ENCODE data around the gene PARVG. TPM values are rescaled to one million over a fixed set of nuclear protein-coding genes. Genes with fewer than 3 reads are reported as not detected.

Gene PARVG
- total RNA-seq, 1 donor from 2014 or later: 65.9 TPM

GRCh38 chr22:44171561-44171960 is 9.2 kb upstream of the PARVG start:
- peaks cover 5% of the 10 kb centered on the region for H3K36me3 ChIP-seq
- no peak for TF ChIP-seq CTCF (IDR thresholded peaks at IDR 0.05)
- no peak overlapping the region for H3K4me3 ChIP-seq
- ATAC-seq (peak; percentile 56), DNase-seq (peak; percentile 56)
- no peaks in the 10 kb centered on the region for H3K4me1 ChIP-seq
- H3K27me3 ChIP-seq: no peaks in the 10 kb centered on the region
- intact Hi-C loops (cut with DNase I): no loop called here
- no peaks in the 10 kb centered on the region for H3K9me3 ChIP-seq
- peak overlapping the region; percentile 67 for H3K27ac ChIP-seq

GRCh38 chr22:44172370-44173108 is 8.2 kb upstream of the PARVG start:
- TF ChIP-seq CTCF (IDR thresholded peaks at IDR 0.05): no peak
- H3K27me3 ChIP-seq: no peaks in the 10 kb centered on the region
- peak overlapping the region; percentile 21 for H3K4me3 ChIP-seq
- ATAC-seq: peak; percentile 88
- H3K36me3 ChIP-seq: peaks cover 5% of the 10 kb centered on the region
- peak; percentile 90 for DNase-seq
- no peaks in the 10 kb centered on the region for H3K9me3 ChIP-seq
- intact Hi-C loops (cut with DNase I): no loop called here
- H3K27ac ChIP-seq: peak overlapping the region; percentile 67
- H3K4me1 ChIP-seq: no peaks in the 10 kb centered on the region

- no peak for TF ChIP-seq CTCF (IDR thresholded peaks at IDR 0.05)
- intact Hi-C loops (cut with DNase I): no loop called here
- peaks cover 5% of the 10 kb centered on the region for H3K36me3 ChIP-seq
- no peaks in the 10 kb centered on the region for H3K9me3 ChIP-seq
- no peaks in the 10 kb centered on the region for H3K4me1 ChIP-seq
- DNase-seq (no peak), ATAC-seq (no peak)
- peak overlapping the region; percentile 67 for H3K27ac ChIP-seq
- peak overlapping the region; percentile 21 for H3K4me3 ChIP-seq
- H3K27me3 ChIP-seq: no peaks in the 10 kb centered on the region
These were observed 7.6 kb upstream of the PARVG start for GRCh38 chr22:44173154-44173553.

GRCh38 chr22:44175676-44176075 is 5.0 kb upstream of the PARVG start:
- ATAC-seq (no peak), DNase-seq (no peak)
- Histone ChIP-seq H3K4me1 (no peaks in the 10 kb centered on the region), H3K4me3 (no peak overlapping the region), H3K27ac (no peak overlapping the region), H3K36me3 (no peaks in the 10 kb centered on the region), H3K27me3 (no peaks in the 10 kb centered on the region), H3K9me3 (no peaks in the 10 kb centered on the region)
- intact Hi-C loops (cut with DNase I): no loop called here
- no peak for TF ChIP-seq CTCF (IDR thresholded peaks at IDR 0.05)

- intact Hi-C loops (cut with DNase I): no loop called here
- peak; percentile 29 for DNase-seq
- H3K9me3 ChIP-seq: no peaks in the 10 kb centered on the region
These were observed 1.3 kb upstream of the PARVG start for GRCh38 chr22:44179196-44179988.

More at GRCh38 chr22:44179196-44179988, 1.3 kb upstream of the PARVG start:
- ATAC-seq: no peak
- TF ChIP-seq CTCF (IDR thresholded peaks at IDR 0.05): no peak
- no peak overlapping the region for H3K27ac ChIP-seq
- no peaks in the 10 kb centered on the region for H3K36me3 ChIP-seq
- peaks cover 6% of the 10 kb centered on the region for H3K4me1 ChIP-seq
- peaks cover 8% of the 10 kb centered on the region for H3K27me3 ChIP-seq
- H3K4me3 ChIP-seq: no peak overlapping the region

Measured in upper lobe of right lung (tissue), 1 donor.